GM21825 (cell line): ENCODE results near the gene NES.
A peak's percentile ranks its signal among the peaks of the same experiment; 100 is the strongest.

ENCODE experiments used
- ATAC-seq: cut with Tn5 transposase; IDR thresholded peaks from one replicate; pipeline ENCODE4 v1.9.1; 2021; ENCODE audit warnings: mild to moderate bottlenecking, moderate library complexity; ENCODE audit not compliant: unreplicated experiment

NES gene

GRCh38 chr1:156705321-156705917 lies 28.2 kb upstream of the NES start, which contains the start of gene CRABP2:
CRABP2 (minus strand) TSS chr1:156705583; CDS start chr1:156705446, 137 bp downstream.
- ATAC-seq, result no peak

- ATAC-seq, result no peak
Observed at GRCh38 chr1:156704930-156705320, 27.7 kb upstream of the NES start.

GRCh38 chr1:156704166-156704711 lies 27.0 kb upstream of the NES start:
- no peak for ATAC-seq

- ATAC-seq, result no peak
Observed at GRCh38 chr1:156703741-156704140, 26.5 kb upstream of the NES start.

GRCh38 chr1:156703336-156703735 lies 26.1 kb upstream of the NES start:
- ATAC-seq, result no peak

GRCh38 chr1:156700736-156701531 lies 23.7 kb upstream of the NES start:
- no peak for ATAC-seq

GRCh38 chr1:156698995-156699394 lies 21.8 kb upstream of the NES start:
- no peak for ATAC-seq

- ATAC-seq, result no peak
Observed at GRCh38 chr1:156697481-156697880, 20.3 kb upstream of the NES start.

- ATAC-seq, result no peak
Observed at GRCh38 chr1:156696755-156697154, 19.5 kb upstream of the NES start.

- no peak for ATAC-seq
Observed at GRCh38 chr1:156694690-156694962, 17.4 kb upstream of the NES start.

- ATAC-seq, result no peak
Observed at GRCh38 chr1:156693848-156694689, 16.9 kb upstream of the NES start.

GRCh38 chr1:156692925-156693847 lies 16.0 kb upstream of the NES start:
- ATAC-seq, result no peak

- ATAC-seq, result no peak
Observed at GRCh38 chr1:156692441-156692924, 15.3 kb upstream of the NES start.

- ATAC-seq, result no peak
Observed at GRCh38 chr1:156691665-156692440, 14.6 kb upstream of the NES start.

GRCh38 chr1:156691191-156691590 lies 14.0 kb upstream of the NES start:
- ATAC-seq, result no peak

- ATAC-seq, result no peak
Observed at GRCh38 chr1:156690675-156691036, 13.4 kb upstream of the NES start.

- ATAC-seq, result no peak
Observed at GRCh38 chr1:156689953-156690674, 12.9 kb upstream of the NES start.

- peak; percentile 74 for ATAC-seq
Observed at GRCh38 chr1:156689035-156689952, 12.1 kb upstream of the NES start.
